Kidney capillary endothelial cell (primary cell): ENCODE results near the gene ETFBKMT.
"Not testable (repeated sequence)": the region's sequence is repeated elsewhere in the genome, so short reads cannot be mapped to it uniquely, and the experiment has no call there.

Source experiments
- DNase-seq: peaks from one replicate; pipeline ENCODE4 v3.0.0-alpha.2; 2018; ENCODE audit warnings: low spot score

The ETFBKMT gene

GRCh38 chr12:31655792-31656191 lies 3.7 kb upstream of the ETFBKMT start:
- no peak for DNase-seq

- DNase-seq, result no peak
These were observed 909 bp upstream of the ETFBKMT start for GRCh38 chr12:31658471-31659086.

- no peak for DNase-seq
These were observed 2.8 kb downstream of the ETFBKMT start for GRCh38 chr12:31662176-31662849.

- DNase-seq, result no peak
These were observed 4.1 kb downstream of the ETFBKMT start for GRCh38 chr12:31663576-31663975.

GRCh38 chr12:31664038-31664437 lies 4.5 kb downstream of the ETFBKMT start:
- DNase-seq, result no peak

GRCh38 chr12:31669020-31669419 lies 9.5 kb downstream of the ETFBKMT start:
- no peak for DNase-seq

GRCh38 chr12:31669582-31669981 lies 10.1 kb downstream of the ETFBKMT start:
- not testable (repeated sequence) for DNase-seq

- DNase-seq, result no peak
These were observed 13.0 kb downstream of the ETFBKMT start for GRCh38 chr12:31672521-31672920.

GRCh38 chr12:31682136-31682962 lies 22.9 kb downstream of the ETFBKMT start:
- peak; percentile 72 for DNase-seq

- no peak for DNase-seq
These were observed 26.3 kb downstream of the ETFBKMT start for GRCh38 chr12:31685801-31686200.

- DNase-seq, result no peak
These were observed 27.6 kb downstream of the ETFBKMT start for GRCh38 chr12:31687101-31687527.

- not testable (repeated sequence) for DNase-seq
These were observed 30.4 kb downstream of the ETFBKMT start for GRCh38 chr12:31689921-31690320.

- no peak for DNase-seq
These were observed 42.6 kb downstream of the ETFBKMT start for GRCh38 chr12:31702047-31702446.

GRCh38 chr12:31705621-31706020 lies 46.1 kb downstream of the ETFBKMT start:
- no peak for DNase-seq

GRCh38 chr12:31708118-31708517 lies 48.6 kb downstream of the ETFBKMT start:
- not testable (repeated sequence) for DNase-seq

GRCh38 chr12:31710021-31710818 lies 50.7 kb downstream of the ETFBKMT start:
- no peak for DNase-seq

- DNase-seq, result no peak
These were observed 53.4 kb downstream of the ETFBKMT start for GRCh38 chr12:31712877-31713276.

GRCh38 chr12:31714406-31715271 lies 55.2 kb downstream of the ETFBKMT start:
- no peak for DNase-seq

- DNase-seq, result no peak
These were observed 55.9 kb downstream of the ETFBKMT start for GRCh38 chr12:31715283-31715825.

GRCh38 chr12:31716998-31717397 lies 57.5 kb downstream of the ETFBKMT start:
- not testable (repeated sequence) for DNase-seq
